HG02885 (cell line): ENCODE measurements around the gene STAT2.

Experiments used
- ATAC-seq: cut with Tn5 transposase; IDR thresholded peaks from one replicate; pipeline ENCODE4 v1.9.1; 2021; ENCODE audit warnings: mild to moderate bottlenecking; ENCODE audit not compliant: unreplicated experiment, poor library complexity

STAT2 gene

GRCh38 chr12:56298828-56299227, 61.1 kb downstream of the STAT2 start:
- no peak for ATAC-seq

- no peak for ATAC-seq
Observed at GRCh38 chr12:56297400-56297799, 62.5 kb downstream of the STAT2 start.

GRCh38 chr12:56296295-56296694, 63.6 kb downstream of the STAT2 start:
- no peak for ATAC-seq

- ATAC-seq = no peak
Observed at GRCh38 chr12:56293795-56294194, 66.1 kb downstream of the STAT2 start.
